HepG2 (cell line): Measurements from ENCODE around the gene IL17C. TPM values are rescaled to one million over a fixed set of nuclear protein-coding genes. Genes with fewer than 3 reads are reported as not detected.

Source experiments
- ATAC-seq: fragments of 200-7000 bp; cut with Tn5 transposase; 3 replicates; pipeline ENCODE4 v1.9.1; 2020; ENCODE audit warnings: mild to moderate bottlenecking, moderate library complexity
- BruUV-seq: library from RNA; stranded (reverse); fragments of 400-500 nt; replicated peaks from 2 replicates; lab custom pipeline; 2021; lab: Mats Ljungman, UMichigan
- CTCF ChIA-PET: fragments of 300-600 bp; formaldehyde crosslinking; extraction: SDS; loops from one replicate; lab custom pipeline; 2021; ENCODE audit warnings: low total read pairs, inconsistent platforms, low intra/inter-chr PET ratio; lab: Yijun Ruan, JAX
- POLR2A ChIA-PET: fragments of 350-600 bp; sonication (Branson Sonifier 250); formaldehyde crosslinking; loops from one replicate; lab custom pipeline; 2020; ENCODE audit warnings: antibody characterized with exemption, inconsistent platforms; lab: Yijun Ruan, JAX
- DNase-seq: peaks from one replicate; pipeline ENCODE4 v3.0.0-alpha.2; 2015; ENCODE audit warnings: low spot score
- FAIRE-seq: peaks from 3 replicates; lab custom pipeline; 2011; peaks lifted over from hg19 to GRCh38; lab: Jason Lieb, UNC
- H2AFZ ChIP-seq: one replicate; pipeline ENCODE4 v1.6.1; 2011; ENCODE audit warnings: low read length, inconsistent platforms
- H3K27ac ChIP-seq: fragments of 300-600 bp; 3 replicates; pipeline ENCODE4 v1.8.0; 2011; ENCODE audit warnings: mixed run types, mild to moderate bottlenecking, mixed read lengths, low read length, inconsistent platforms; ENCODE audit not compliant: insufficient read depth; ENCODE audit errors: extremely low read length
- H3K27me3 ChIP-seq, 2 experiments: fragments of 200-600 bp in 1 of 2; 2 replicates in 1 of 2; 3 replicates in 1 of 2; pipeline versions ENCODE4 v1.6.0 to v1.8.0; 2011; ENCODE audit warnings: low read length in 2 of 2, mild to moderate bottlenecking in 2 of 2, moderate library complexity in 2 of 2, inconsistent platforms in 1 of 2; ENCODE audit not compliant: insufficient read depth in 2 of 2, control insufficient read depth in 1 of 2
- H3K36me3 ChIP-seq, 2 experiments: fragments of 200-600 bp in 1 of 2; replicated peaks in 1 of 2; 2 replicates in 1 of 2; 3 replicates in 1 of 2; pipeline versions ENCODE4 v1.5.1 to v1.8.0; 2011; ENCODE audit warnings: low read length in 2 of 2, inconsistent platforms in 1 of 2; ENCODE audit not compliant: insufficient read depth in 2 of 2, control insufficient read depth in 1 of 2
- H3K4me1 ChIP-seq: 2 replicates; pipeline ENCODE4 v1.5.1; 2012; ENCODE audit warnings: low read length, inconsistent platforms; ENCODE audit not compliant: insufficient read depth
- H3K4me2 ChIP-seq: 2 replicates; pipeline ENCODE4 v1.6.0; 2011; ENCODE audit warnings: low read depth, low read length, inconsistent platforms
- H3K4me3 ChIP-seq, 3 experiments: fragments of 200-600 bp in 1 of 3; sonication (generic), shearing (Covaris generic) in 1 of 3; replicated peaks in 1 of 3; 2 replicates each; pipeline ENCODE4 v1.5.1; 2011 to 2016; ENCODE audit warnings: low read length in 3 of 3, inconsistent platforms in 2 of 3, low read depth in 2 of 3, mild to moderate bottlenecking in 2 of 3, control low read depth in 1 of 3, mixed read lengths in 1 of 3; ENCODE audit not compliant: insufficient read depth in 1 of 3
- H3K79me2 ChIP-seq: one replicate; pipeline ENCODE4 v1.6.1; 2011; ENCODE audit warnings: low read length, inconsistent platforms; ENCODE audit not compliant: insufficient read depth
- H3K9ac ChIP-seq: 2 replicates; pipeline ENCODE4 v1.6.0; 2011; ENCODE audit warnings: mild to moderate bottlenecking, low read depth, low read length, inconsistent platforms; ENCODE audit not compliant: insufficient read depth
- H3K9me3 ChIP-seq: 2 replicates; pipeline ENCODE4 v1.5.1; 2012; ENCODE audit warnings: mild to moderate bottlenecking, low read length
- H4K20me1 ChIP-seq: 2 replicates; pipeline ENCODE4 v1.6.0; 2011; ENCODE audit warnings: inconsistent platforms, mild to moderate bottlenecking, low read length, moderate library complexity; ENCODE audit not compliant: insufficient read depth
- DMAP1 ChIP-seq: IDR thresholded peaks from 2 replicates; pipeline ENCODE4 v1.6.1; 2016
- HOXA5 ChIP-seq: sonication (generic); formaldehyde crosslinking; IDR thresholded peaks from 2 replicates; pipeline ENCODE4 v1.4.0; 2020; ENCODE audit warnings: missing genetic modification reagents
- KDM5B ChIP-seq: sonication (generic); formaldehyde crosslinking; IDR thresholded peaks from 2 replicates; pipeline ENCODE4 v1.4.0; 2020; ENCODE audit warnings: missing genetic modification reagents, mild to moderate bottlenecking, borderline replicate concordance
- NFKB2 ChIP-seq: sonication (generic); formaldehyde crosslinking; IDR thresholded peaks from 2 replicates; pipeline ENCODE4 v1.4.0; 2020; ENCODE audit warnings: missing genetic modification reagents, borderline replicate concordance
- RBM39 ChIP-seq: fragments of 200-400 bp; formaldehyde crosslinking; IDR thresholded peaks from one replicate; pipeline ENCODE4 v1.6.1; 2018; ENCODE audit warnings: antibody characterized with exemption, mild to moderate bottlenecking, low read depth, low read length; ENCODE audit not compliant: poor library complexity, severe bottlenecking
- SCMH1 ChIP-seq: sonication (generic); formaldehyde crosslinking; IDR thresholded peaks from 2 replicates; pipeline ENCODE4 v1.9.0; 2021; ENCODE audit warnings: missing genetic modification reagents, mild to moderate bottlenecking, borderline replicate concordance
- SIX1 ChIP-seq: sonication (generic); formaldehyde crosslinking; IDR thresholded peaks from 2 replicates; pipeline ENCODE4 v1.4.0; 2020; ENCODE audit warnings: missing genetic modification reagents, borderline replicate concordance
- ZNF180 ChIP-seq: sonication (generic); formaldehyde crosslinking; IDR thresholded peaks from 2 replicates; pipeline ENCODE4 v1.4.0; 2020; ENCODE audit warnings: low read depth, missing genetic modification reagents, borderline replicate concordance
- ZNF230 ChIP-seq: sonication (generic); formaldehyde crosslinking; IDR thresholded peaks from 2 replicates; pipeline ENCODE4 v1.4.0; 2020; ENCODE audit warnings: mild to moderate bottlenecking, missing genetic modification reagents
- ZNF260 ChIP-seq: sonication (generic); formaldehyde crosslinking; IDR thresholded peaks from 2 replicates; pipeline ENCODE4 v1.4.0; 2020; ENCODE audit warnings: missing genetic modification reagents, low read depth, mild to moderate bottlenecking, borderline replicate concordance
- ZNF274 ChIP-seq: sonication (generic); formaldehyde crosslinking; IDR thresholded peaks from 2 replicates; pipeline ENCODE4 v1.5.1; 2020; ENCODE audit warnings: mild to moderate bottlenecking, missing genetic modification reagents
- ZNF660 ChIP-seq: sonication (generic); formaldehyde crosslinking; IDR thresholded peaks from 2 replicates; pipeline ENCODE4 v1.5.1; 2020; ENCODE audit warnings: mild to moderate bottlenecking, low read depth, missing genetic modification reagents, borderline replicate concordance
- WGBS: methylation state at CpG from one replicate; pipeline ENCODE4 v1.1.6; 2017; ENCODE audit warnings: low lambda C conversion rate; 5-methylcytosine and 5-hydroxymethylcytosine counted together
- in situ Hi-C: cut with HindIII; loops from 2 replicates; pipeline ENCODE4 v1.10.0; 2017; ENCODE audit warnings: low pct_unique_long_range_greater_than_20kb; ENCODE audit not compliant: extremely low pct_ligation_motif_present
- intact Hi-C: fragments of 100-400 bp; cut with micrococcal nuclease; formaldehyde crosslinking; loops from one replicate; pipeline ENCODE4 v1.10.0; 2022; ENCODE audit not compliant: unreplicated experiment
- polyA plus RNA-seq, 8 experiments: library from polyadenylated mRNA; depleted of rRNA in 3 of 8; stranded (reverse) in 7 of 8; unstranded in 1 of 8; fragments of >200 nt; fragmentation: Illumina TruSeq in 4 of 8; extraction: Trizol in 4 of 8; gene quantifications; 2 replicates each; pipeline versions ENCODE4 v1.2.1 to v1.2.3, GENCODE V29; 2011 to 2016; ENCODE audit warnings: low read depth in 4 of 8, missing spikeins in 1 of 8, mixed read lengths in 1 of 8; ENCODE audit not compliant: insufficient read depth in 1 of 8
- total RNA-seq, 5 experiments: library from RNA; depleted of rRNA; stranded (reverse); fragments of >200 nt; fragmentation: Illumina TruSeq; extraction: Trizol; gene quantifications; 2 replicates each; pipeline ENCODE4 v1.2.3, GENCODE V29; 2016; ENCODE audit warnings: low read depth in 1 of 5
- TF ChIP-seq, protein P1 (sequence below): sonication (generic); formaldehyde crosslinking; conservative IDR thresholded peaks from 2 replicates; pipeline ENCODE4 v1.4.0; 2020; ENCODE audit warnings: missing genetic modification reagents
- TF ChIP-seq, protein P2 (sequence below): sonication (generic); formaldehyde crosslinking; IDR thresholded peaks from 2 replicates; pipeline ENCODE4 v1.4.0; 2020; ENCODE audit warnings: missing genetic modification reagents

Gene IL17C
- total and polyA plus RNA-seq, 2 of the 13 experiments (the other 11 are each of a cell fraction or from before 2014, with no cell fraction given): not detected

DNA sequence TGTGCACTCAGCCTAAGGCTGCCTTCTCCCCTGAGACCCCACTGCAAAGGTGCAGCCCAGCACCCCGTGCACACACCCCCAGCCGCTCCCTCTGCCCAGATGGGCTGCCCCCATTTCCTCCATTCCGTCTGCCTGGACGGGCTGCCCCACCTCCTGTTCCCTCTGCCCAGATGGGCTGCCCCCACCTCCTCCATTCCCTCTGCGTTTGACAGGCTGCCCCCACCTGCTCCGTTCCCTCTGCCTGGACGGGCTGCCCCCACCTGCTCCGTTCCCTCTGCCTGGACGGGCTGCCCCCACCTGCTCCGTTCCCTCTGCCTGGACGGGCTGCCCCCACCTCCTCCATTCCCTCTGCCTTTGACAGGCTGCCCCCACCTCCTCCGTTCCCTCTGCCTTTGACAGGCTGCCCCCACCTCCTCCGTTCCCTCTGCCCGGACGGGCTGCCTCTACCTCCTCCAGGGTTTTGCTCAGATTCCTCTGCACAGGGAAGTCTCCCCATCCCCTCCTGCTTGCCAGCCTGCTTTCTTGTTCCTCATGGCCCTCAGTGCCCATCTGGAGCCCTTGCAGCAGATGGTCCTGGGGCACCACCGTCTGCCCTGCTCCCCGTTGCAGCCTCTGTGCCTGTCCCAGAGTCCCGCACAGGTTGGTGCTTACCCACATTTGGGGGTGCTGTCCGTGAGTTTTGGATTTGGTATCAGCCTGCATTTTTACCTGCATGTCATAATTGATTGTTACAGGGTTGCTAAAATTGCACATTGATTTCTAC is 23.4 kb upstream of the IL17C start:
- Histone ChIP-seq H2AFZ (no peak overlapping the region), H3K36me3 (peaks cover 24 to 57% of the 10 kb centered on the region in 2 experiments), H3K9ac (no peak overlapping the region), H4K20me1 (peaks cover 8% of the 10 kb centered on the region; the same call in 1 of the 2 replicates), H3K4me3 (no peak overlapping the region), H3K4me1 (peaks cover 31% of the 10 kb centered on the region), H3K9me3 (no peaks in the 10 kb centered on the region), H3K27me3 (no peaks in the 10 kb centered on the region)
- intact Hi-C loops: no loop called here
- in situ Hi-C loops: no loop called here
- POLR2A ChIA-PET: interaction anchor here (0.6 kb wide), 1 partner anchor 12 kb away, joined by 3 read pairs; no protein-coding TSS in a partner anchor
- BruUV-seq: no TSS peak
- 97% methylated on average over 19 of the region's 19 CpGs for WGBS
- TF ChIP-seq, protein P1, sequence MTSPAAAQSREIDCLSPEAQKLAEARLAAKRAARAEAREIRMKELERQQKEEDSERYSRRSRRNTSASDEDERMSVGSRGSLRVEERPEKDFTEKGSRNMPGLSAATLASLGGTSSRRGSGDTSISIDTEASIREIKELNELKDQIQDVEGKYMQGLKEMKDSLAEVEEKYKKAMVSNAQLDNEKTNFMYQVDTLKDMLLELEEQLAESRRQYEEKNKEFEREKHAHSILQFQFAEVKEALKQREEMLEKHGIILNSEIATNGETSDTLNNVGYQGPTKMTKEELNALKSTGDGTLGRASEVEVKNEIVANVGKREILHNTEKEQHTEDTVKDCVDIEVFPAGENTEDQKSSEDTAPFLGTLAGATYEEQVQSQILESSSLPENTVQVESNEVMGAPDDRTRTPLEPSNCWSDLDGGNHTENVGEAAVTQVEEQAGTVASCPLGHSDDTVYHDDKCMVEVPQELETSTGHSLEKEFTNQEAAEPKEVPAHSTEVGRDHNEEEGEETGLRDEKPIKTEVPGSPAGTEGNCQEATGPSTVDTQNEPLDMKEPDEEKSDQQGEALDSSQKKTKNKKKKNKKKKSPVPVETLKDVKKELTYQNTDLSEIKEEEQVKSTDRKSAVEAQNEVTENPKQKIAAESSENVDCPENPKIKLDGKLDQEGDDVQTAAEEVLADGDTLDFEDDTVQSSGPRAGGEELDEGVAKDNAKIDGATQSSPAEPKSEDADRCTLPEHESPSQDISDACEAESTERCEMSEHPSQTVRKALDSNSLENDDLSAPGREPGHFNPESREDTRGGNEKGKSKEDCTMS (CRISPR knock-in tag): no peak
- TF ChIP-seq SCMH1 (CRISPR knock-in tag) (no peak), DMAP1 (CRISPR knock-in tag) (no peak), ZNF260 (CRISPR knock-in tag) (no peak), RBM39 (no peak), ZNF660 (CRISPR knock-in tag) (no peak), ZNF230 (no peak), HOXA5 (CRISPR knock-in tag) (no peak), NFKB2 (CRISPR knock-in tag) (no peak), KDM5B (CRISPR knock-in tag) (no peak), SIX1 (CRISPR knock-in tag) (no peak), ZNF274 (CRISPR knock-in tag) (no peak), ZNF180 (no peak)
- TF ChIP-seq, protein P2, sequence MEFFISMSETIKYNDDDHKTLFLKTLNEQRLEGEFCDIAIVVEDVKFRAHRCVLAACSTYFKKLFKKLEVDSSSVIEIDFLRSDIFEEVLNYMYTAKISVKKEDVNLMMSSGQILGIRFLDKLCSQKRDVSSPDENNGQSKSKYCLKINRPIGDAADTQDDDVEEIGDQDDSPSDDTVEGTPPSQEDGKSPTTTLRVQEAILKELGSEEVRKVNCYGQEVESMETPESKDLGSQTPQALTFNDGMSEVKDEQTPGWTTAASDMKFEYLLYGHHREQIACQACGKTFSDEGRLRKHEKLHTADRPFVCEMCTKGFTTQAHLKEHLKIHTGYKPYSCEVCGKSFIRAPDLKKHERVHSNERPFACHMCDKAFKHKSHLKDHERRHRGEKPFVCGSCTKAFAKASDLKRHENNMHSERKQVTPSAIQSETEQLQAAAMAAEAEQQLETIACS (CRISPR knock-in tag): no peak
- TF ChIP-seq, all 625 proteins: peak for 0
- no peak for ATAC-seq
- H3K27ac ChIP-seq: no peak overlapping the region
- peaks cover 8% of the 10 kb centered on the region for H3K79me2 ChIP-seq
- FAIRE-seq: no peak
- CTCF ChIA-PET: no interaction called here
- no peak overlapping the region for H3K4me2 ChIP-seq
- no peak for DNase-seq
